GM19452 (cell line): ENCODE data around the gene ADH1A.
"Not testable (repeated sequence)": the region's sequence is repeated elsewhere in the genome, so short reads cannot be mapped to it uniquely, and the experiment has no call there.

Experiments
- ATAC-seq: cut with Tn5 transposase; IDR thresholded peaks from one replicate; pipeline ENCODE4 v1.9.1; 2021; ENCODE audit not compliant: unreplicated experiment

Gene ADH1A

DNA sequence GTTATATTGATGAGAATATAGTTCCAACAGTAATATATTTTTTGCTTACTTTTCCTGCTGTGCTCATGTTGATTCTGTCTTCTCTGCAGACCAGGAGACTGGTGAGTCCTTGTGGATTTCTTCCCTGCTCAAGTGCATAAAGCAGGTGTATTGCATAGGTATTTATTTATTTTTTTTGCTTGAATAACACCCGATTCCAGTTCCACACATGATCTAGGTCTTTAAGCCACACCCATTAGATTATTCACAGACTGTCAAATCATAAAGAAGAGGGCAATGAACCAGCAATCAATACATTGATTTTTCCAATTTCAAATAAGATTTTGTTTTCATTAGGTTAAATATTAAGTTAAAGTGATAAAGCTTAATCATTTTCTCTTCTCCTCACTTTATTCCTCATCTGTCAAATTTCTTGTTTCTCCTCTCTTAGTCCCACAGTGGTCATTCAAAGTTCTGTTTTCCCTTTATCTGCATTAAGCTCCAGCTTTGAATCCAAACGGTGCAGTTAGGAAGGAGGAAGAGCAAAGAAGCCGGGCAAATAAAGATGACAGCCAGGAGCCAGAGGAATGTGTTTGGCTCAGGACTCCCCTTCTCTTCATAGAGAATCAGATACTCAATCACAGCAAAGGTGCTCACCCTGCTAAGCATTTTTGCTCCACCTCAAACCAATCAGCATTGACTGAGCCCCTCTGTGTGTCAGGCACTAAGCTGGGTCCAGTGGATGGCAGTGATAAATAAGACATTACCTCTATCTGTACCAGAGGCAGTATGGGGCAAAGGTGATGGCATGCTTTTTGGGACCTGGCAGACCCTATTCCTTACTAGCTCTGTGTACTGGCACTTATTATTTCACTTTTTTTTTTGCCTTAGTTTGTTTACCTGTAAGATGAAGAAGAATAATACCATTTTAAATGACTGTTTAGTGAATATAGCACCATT, at the start of gene ADH1A:
TSS of gene ADH1A (minus strand) at position 138 of the 939 bp plus-strand sequence. CDS start at position 67, 71 bp downstream.
- ATAC-seq, result no peak

DNA sequence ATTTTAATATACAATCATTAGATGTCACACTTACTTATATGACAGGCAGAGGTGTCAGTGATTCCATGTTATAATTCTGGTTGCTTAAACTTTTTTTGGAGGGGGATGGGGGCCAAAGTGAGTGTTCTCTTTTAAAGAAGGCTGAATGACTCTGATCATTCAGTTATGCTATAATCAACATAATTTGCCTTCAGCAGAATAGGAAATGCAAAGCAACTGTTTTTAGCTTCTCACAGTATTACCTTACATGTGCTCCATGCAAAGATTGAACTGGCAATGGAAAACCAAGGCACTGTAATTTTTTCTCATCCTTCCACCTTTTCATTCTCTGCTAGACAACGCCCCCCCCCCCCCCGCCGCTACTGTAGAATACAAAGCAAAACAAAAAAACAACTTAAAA, 48.4 kb upstream of the ADH1A start:
- ATAC-seq, result no peak

DNA sequence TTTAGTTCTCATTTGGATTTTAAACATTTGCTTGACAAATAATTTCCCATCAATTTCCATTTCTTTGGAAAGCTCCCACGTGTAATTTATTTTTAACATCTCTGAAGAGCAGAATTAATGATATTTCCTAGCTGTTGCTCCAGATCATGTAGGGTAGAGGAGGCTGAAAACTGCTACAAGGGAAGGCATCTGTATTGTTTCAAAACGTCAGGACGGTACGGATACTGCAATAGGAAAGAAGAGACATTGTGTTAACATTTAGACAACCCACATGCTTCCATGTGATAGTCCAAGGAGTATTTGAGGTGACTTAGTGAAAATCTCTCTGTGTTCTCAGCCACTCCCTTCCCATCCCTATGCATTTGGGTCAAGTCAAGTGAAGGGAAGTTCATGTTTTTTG, 45.8 kb upstream of the ADH1A start:
- no peak for ATAC-seq

DNA sequence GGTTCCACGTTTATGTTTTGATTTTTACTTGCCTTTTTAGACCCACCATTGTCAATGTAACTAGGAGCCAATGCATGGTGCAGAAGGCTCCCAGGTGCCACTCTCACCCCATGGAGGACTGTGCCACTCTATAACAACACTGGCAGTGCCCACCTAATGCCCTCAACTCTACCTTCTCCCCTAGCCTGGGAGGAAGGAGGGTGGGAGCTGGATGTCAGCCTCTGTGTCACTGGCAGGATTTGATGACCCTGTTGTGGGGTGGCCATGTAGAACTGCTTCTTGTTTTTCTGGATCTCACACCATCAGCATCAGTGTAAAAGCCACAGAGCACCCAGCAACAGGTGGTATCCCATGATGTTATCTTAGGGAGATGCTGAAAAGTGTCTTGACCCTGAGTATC, 44.1 kb upstream of the ADH1A start:
- ATAC-seq, result no peak

DNA sequence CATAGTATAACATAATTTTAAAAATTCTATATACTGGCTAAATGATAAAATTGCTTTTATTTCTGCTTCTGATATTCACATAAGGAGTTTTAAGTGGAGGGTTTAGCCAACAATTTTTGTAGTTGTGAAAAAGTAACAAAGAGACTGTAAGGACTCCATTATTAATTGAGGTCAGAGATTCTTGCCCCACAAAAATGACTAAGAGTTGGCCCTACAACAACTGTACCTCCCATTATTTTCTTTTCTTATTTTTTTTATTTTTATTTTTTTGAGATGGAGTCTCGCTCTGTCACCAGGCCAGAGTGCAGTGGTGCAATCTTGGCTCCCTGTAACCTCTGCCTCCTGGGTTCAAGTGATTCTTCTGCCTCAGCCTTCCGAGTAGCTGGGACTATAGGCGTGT, 39.9 kb upstream of the ADH1A start:
- ATAC-seq, result no peak

DNA sequence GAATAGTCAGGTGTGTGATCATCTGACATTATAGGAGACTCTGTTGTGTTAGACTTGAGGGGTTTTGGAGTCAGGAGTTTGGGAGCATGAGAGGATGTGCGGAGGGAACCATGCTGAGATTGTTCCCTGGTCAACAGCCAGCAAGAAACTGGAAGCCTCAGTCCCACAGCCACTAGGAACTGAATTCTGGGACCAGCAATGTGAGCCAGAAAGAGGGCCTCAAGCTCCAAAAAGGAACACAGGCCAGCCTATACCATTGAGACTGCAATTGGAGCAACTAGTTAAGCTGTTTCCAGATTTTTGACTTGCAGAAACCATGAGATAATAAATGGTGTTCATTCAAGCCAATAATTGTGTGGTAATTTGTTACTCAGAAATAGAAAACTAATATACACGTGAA, 39.1 kb upstream of the ADH1A start:
- no peak for ATAC-seq

DNA sequence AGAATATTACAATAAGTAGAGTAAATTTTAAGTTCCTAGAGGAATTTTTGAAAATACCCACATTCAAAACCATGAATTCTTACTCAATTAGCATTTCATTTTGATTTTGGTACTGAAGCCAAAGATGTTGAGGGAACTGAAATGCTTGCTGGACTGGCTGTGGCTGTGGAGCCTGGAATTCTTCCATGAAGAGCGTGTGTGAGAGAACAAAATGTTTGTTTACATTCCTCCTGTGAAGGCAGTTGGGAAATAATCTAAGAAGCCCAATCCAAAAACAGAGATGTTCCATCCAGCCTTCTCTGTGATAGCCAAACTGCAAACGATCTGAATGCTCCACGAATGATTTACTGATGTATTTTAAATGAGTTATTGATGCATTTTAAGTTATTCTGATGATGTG, 34.2 kb upstream of the ADH1A start:
- ATAC-seq, result no peak

DNA sequence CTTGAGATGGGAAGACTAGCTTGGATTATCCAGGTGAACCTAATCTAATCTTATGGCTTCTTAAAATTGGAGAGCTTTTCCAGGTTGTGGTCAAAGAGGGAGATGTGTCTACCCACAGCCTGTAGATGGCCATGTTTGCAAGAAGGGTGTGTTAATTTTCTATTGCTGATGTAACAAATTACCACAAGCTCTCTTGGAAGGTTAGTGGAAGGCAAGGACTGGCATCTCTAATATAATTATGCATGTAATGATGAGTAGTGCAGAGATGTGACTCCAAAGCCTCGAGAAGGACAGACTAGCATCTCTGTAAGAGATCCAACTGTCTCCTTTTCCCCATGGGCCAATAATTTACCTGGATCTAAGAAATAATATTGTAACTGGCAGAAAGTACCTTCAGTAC, 33.6 kb upstream of the ADH1A start:
- ATAC-seq, result no peak

DNA sequence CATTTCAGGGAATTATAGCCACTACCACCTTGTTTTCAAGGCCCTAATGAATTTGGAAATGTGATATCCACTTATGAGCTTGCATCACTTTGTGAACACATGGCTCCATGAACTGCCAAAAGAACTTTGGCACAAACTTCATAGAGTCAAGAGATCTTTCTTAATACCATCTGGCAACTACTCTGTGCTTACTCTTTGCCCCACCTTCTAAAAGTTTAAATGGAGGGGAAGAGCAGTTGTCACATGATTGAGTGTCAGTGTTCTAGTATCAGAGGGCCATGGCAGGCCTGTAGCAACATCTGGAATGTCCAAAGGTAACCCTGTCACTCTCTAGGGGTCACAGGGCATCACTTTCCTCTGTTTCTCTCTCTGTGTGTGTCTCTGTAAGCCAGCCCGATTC, 33.0 kb upstream of the ADH1A start:
- no peak for ATAC-seq

DNA sequence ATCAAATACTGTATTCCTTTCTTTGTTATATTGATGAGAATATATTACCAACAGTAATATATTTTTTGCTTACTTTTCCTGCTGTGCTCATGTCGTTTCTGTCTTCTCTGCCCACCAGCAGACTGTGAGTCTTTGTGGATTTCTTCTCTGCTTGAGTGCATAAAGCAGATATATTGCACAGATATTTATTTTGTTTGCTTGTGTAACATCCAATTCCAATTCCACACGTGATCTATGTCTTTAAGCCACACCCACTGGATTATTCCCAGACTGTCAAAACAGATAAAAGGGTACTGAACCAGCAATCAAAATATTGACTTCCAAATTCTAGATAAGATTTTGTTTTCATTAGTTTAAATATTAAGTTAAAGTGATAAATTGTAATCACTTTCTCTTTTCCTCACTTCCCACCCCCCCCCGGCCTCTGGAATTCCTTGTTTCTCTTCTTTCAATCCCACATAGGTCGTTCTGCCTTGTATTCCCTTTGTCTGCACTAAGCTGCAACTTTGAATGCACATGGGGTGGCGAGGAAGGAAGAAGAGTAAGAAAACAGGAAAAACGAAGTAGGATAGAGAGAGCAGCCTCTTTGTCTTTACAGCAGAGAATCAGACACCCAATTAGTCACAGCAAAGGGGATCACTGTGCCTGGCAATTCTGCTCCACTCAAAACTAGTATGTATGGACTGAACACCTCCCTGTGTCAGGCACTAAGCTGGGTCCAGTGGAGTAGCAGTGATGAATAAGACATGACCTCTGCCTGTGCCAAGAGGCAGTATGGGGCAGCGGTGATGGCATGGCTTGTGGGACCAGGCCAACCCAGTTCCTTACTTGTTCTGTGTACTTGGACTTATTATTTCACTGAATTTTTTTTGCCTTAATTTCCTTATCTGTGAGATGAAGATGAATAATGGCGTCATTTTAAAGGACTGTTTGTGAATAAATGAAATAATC, 30.7 kb upstream of the ADH1A start, which contains the start of gene ADH1B:
TSS of gene ADH1B (minus strand) at position 161 of the 951 bp plus-strand sequence. CDS start at position 91, 70 bp downstream.
- ATAC-seq, result no peak

DNA sequence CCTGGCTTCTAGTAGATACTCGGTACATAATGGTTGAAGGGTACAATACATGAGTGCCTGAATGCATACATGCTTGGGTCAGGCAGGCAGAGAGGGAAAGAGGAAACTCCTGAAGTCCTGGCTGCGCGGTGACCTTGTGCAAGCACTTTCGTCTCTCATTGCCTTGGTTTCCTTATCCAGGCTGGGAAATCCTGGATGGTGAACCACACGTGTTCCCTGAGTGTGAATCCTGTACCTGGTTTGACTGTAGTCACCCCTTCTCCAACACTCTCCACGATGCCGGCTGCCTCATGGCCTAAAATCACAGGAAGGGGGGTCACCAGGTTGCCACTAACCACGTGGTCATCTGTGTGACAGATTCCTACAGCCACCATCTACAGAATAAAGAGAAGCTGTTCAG, 27.0 kb upstream of the ADH1A start:
- not testable (repeated sequence) for ATAC-seq

DNA sequence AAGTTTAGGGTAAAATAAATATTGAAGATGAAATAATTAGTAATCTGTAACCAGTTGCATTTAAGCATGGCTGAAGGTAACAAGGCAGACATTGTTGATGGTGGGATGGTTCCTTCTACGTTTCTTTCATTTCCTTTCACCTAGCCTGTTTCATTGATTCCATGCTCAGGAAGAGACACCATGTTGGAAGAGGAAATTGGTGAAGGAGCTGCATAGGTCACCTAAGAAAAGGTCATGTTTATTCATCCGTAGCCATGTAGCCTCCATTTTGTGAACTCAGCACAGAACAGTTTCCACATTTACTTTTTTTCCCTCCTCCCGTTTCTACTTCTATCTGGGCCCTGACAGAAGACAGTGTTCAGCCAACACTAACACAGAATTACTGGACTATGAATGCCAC, 26.6 kb upstream of the ADH1A start:
- ATAC-seq, result no peak

DNA sequence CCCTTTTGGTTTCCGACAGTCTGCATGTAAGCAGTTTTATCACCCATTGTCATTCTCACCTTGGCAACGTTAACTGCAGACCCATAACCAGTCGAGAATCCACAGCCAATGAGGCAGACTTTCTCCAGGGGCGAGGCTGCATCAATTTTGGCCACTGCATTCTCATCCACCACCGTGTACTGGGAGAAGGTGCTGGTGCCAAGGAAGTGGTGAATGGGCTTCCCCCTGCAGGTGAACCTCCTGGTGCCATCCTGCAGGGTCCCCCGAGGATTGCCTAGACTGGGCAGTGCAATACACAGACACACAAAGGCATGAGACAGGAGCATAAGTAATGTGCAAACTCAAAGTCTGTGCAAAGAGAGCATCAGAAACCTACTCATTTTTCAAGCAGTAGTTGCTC, 25.1 kb upstream of the ADH1A start:
- no peak for ATAC-seq

DNA sequence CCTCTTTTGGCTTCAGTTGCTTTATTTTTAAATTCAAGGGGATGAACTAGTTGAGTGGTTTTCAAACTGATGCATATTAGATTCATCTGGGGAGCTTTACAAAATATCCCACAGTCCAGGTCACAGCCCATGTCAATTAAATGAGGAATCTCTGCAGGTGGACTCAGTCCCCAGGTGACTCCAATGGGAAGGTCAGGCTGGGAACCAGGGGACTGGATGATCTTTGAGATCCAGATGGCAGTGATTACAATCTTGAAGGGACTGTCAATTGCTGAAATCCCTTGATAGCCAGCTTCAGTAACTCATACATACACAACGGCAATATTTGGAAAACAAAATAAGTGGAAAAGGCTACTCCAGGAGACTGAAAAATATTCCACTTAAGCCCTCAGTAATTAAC, 23.4 kb upstream of the ADH1A start:
- ATAC-seq, result no peak

DNA sequence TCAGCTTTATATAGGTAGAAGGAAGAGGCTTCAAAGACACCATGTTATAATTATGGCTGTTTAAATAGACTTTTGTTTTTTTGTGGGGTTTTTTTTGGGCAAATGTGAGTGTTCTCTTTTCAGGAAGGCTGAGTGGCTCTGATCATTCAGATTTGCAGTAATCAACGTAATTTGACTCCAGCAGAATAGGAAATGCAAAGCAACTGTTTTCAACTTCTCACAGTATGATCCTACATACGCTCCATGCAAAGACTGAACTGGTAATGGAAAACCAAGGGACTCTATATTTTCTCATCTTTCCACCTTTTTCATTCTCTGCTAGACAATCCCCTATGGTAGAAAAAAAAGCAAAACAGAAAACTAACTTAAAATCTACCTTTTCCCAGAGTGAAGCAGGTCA, 19.6 kb upstream of the ADH1A start:
- ATAC-seq, result no peak

DNA sequence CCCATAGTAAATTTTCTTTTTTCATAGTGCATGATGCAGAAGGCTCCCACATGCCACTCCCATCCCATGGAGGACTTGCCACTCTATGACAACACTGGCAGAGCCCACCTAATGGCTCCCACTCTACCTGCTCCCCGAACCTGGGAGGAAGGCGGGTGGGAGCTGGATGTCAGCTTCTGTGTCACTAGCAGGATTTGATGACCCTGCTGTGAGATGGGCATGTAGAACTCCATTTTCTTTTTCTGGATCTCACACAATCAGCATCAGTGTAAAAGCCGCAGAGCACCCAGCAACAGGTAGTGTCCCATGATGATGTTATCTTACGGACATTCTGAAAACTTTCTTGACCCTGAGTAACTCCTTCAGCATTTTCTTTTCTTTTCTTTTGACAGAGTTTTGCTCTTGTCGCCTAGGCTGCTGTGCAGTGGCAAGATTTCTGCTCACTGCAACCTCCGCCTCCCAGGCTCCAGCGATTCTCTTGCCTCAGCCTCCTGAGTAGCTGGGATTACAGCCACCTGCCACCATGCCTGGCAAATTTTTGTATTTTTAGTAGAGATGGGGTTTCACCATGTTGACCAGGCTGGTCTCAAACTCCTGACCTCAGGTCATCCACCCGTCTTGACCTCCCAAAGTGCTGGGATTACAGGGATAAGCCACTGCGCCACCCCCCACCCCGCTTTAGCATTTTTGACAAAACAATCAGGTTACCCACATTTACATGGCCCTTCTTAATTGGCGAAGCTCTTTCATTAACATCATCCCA, 15.0 kb upstream of the ADH1A start:
- ATAC-seq, result no peak

DNA sequence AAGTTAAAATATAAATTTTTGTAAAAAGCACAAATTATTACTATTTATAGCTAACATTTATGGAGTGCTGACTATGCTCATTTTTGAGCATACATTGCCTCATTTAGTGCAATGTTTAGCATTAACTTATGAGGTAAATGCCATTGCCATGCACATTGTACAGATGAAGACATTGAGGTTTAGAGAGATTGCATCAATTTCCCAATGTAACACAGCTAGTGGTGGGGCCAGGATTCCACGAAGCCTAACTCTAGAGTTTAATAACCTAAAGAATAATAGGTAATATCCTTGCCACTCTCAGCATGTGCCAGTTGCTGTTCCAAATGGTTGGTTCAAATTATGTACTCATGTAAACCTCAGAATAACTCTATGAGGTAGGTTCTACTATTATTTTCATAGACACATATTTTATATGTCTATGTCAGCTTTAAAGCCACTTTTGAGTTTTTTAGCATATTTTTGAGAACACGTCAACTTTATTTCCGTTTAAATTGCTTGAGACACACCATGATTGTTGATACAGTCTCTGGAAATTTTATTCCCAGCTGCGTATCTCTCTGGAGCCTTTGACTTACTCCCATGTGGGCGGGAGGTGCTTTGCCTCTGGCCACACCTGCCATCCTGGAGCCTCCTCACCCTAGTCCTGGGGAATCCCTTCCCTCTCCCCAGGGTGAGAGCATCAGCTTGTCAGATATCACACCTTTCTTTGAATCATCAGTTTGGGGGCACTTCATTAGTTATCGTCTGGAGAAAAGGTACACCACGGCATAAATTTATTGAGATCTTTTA, 10.8 kb upstream of the ADH1A start:
- no peak for ATAC-seq

DNA sequence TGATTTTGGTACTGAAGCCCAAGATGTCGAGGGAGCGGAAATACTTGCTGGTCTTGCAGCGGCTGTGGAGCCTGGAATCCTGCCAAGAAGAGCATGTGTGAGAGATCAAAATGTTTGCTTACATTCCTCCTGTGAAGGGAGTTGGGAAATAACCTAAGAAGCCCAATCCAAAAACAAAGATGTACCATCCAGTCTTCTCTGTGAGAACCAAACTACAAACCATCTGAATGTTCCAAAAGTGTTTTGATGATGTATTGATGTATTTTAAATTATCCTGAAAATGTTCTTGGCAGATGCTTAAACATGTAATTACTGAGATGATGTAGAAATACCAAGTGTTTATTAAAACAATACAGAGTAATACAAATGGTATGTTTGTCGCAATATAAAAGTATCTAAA, 10.1 kb upstream of the ADH1A start:
- no peak for ATAC-seq

DNA sequence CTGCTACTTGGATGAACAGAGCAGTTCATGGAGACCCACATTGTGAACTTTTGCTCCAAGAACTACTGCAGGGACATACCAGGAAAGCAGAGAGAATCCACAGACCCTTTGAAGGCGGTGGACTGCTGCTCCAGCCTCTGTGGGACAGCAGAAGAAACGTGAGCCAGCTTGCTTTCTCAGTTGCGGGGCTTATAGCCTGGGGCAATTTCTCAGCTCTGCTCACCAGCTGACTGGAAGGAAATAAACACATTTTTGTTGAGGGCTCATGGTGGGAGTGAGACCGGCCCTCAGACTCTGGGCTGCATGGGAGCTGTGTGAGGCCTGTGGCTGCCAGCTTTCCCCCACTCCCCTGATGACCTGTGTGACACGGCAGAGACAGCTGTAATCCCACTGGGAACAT, 2.6 kb upstream of the ADH1A start:
- no peak for ATAC-seq

DNA sequence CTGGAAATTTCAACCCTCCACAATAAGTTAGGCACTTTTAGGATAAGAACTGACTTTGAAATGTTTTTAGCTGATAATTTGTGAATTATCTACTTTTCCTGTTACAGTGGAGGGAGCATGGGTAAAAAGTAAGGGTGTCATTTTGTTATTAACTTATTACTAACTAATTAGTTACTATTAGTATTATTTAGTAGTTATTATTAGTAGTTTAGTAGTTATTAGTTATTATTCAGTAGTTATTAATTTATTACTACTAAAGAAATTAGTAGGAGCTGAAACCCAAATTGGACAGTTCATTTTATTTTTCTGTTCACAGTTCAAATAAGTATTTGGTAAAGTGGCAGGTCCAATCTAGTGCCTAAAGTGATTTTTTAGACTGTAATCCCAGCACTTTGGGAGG, 5.4 kb downstream of the ADH1A start:
- ATAC-seq, result no peak
